Activated CD8-positive, alpha-beta T cell treated with anti-CD3 and anti-CD28 coated beads for 36 hours (primary cell): ENCODE data around the gene WNT9A. TPM values are rescaled to one million over a fixed set of nuclear protein-coding genes. Genes with fewer than 3 reads are reported as not detected.

ENCODE experiments used
- ATAC-seq: fragments of 200-7000 bp; cut with Tn5 transposase; one replicate; pipeline ENCODE4 v1.10.0; 2021; ENCODE audit warnings: mild to moderate bottlenecking, moderate library complexity
- CTCF ChIA-PET: fragments of 350-600 bp; sonication (Branson Sonifier 250); formaldehyde crosslinking; loops from one replicate; lab custom pipeline; 2021; ENCODE audit warnings: antibody characterized with exemption; lab: Charles Lee
- POLR2A ChIA-PET: fragments of 350-600 bp; sonication (Branson Sonifier 250); formaldehyde crosslinking; loops from one replicate; lab custom pipeline; 2021; ENCODE audit warnings: antibody characterized with exemption; lab: Charles Lee
- DNase-seq: peaks from one replicate; pipeline ENCODE4 v3.0.0-alpha.2; 2020
- H3K27ac Mint-ChIP-seq: one replicate; pipeline ENCODE4 v1.8.0; 2021; ENCODE audit warnings: mild to moderate bottlenecking, mixed read lengths
- H3K27me3 Mint-ChIP-seq: one replicate; pipeline ENCODE4 v1.8.0; 2021; ENCODE audit warnings: mixed read lengths
- H3K36me3 Mint-ChIP-seq: one replicate; pipeline ENCODE4 v1.8.0; 2021; ENCODE audit warnings: low read depth, mixed read lengths
- H3K4me1 Mint-ChIP-seq: one replicate; pipeline ENCODE4 v1.8.0; 2021; ENCODE audit warnings: low read depth, mixed read lengths
- H3K4me3 Mint-ChIP-seq: one replicate; pipeline ENCODE4 v1.8.0; 2021; ENCODE audit warnings: mild to moderate bottlenecking, moderate library complexity, mixed read lengths
- H3K9me3 Mint-ChIP-seq: one replicate; pipeline ENCODE4 v1.8.0; 2021; ENCODE audit warnings: mixed read lengths
- intact Hi-C: fragments of 100-400 bp; cut with micrococcal nuclease; formaldehyde crosslinking; loops from one replicate; pipeline ENCODE4 v1.10.0; 2022
- total RNA-seq, 2 experiments: library from RNA; stranded (reverse); gene quantifications; one replicate each; pipeline ENCODE4 v1.2.3, GENCODE V29; 2021
- TF ChIP-seq, protein P1 (sequence below): fragments of 200-600 bp; IDR thresholded peaks from one replicate; pipeline ENCODE4 v1.8.0; 2022; ENCODE audit warnings: antibody characterized with exemption, mild to moderate bottlenecking

The WNT9A gene
- total RNA-seq, 2 experiments from 2014 or later: not detected

DNA sequence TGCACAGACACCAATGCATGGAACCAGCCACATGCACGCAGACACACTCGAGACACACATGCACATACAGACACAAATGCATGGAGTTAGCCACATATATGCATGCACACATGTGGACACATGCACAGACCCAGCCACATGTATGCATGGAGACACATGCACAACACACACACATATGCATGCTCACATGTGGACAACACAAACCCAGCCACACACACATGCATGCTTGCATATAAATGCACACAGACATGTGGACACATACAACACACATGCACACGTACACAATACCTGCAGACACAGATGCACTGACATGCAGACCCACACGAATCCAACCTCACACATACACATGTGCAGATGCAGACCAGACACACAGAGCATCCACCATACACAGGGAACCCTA is 31.1 kb downstream of the WNT9A start:
- Mint-ChIP-seq H3K4me3 (no peak overlapping the region), H3K27me3 (no peaks in the 10 kb centered on the region), H3K4me1 (no peaks in the 10 kb centered on the region), H3K36me3 (no peaks in the 10 kb centered on the region), H3K27ac (no peak overlapping the region), H3K9me3 (no peaks in the 10 kb centered on the region)
- TF ChIP-seq, protein P1, sequence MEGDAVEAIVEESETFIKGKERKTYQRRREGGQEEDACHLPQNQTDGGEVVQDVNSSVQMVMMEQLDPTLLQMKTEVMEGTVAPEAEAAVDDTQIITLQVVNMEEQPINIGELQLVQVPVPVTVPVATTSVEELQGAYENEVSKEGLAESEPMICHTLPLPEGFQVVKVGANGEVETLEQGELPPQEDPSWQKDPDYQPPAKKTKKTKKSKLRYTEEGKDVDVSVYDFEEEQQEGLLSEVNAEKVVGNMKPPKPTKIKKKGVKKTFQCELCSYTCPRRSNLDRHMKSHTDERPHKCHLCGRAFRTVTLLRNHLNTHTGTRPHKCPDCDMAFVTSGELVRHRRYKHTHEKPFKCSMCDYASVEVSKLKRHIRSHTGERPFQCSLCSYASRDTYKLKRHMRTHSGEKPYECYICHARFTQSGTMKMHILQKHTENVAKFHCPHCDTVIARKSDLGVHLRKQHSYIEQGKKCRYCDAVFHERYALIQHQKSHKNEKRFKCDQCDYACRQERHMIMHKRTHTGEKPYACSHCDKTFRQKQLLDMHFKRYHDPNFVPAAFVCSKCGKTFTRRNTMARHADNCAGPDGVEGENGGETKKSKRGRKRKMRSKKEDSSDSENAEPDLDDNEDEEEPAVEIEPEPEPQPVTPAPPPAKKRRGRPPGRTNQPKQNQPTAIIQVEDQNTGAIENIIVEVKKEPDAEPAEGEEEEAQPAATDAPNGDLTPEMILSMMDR: no peak
- DNase-seq (no peak), ATAC-seq (no peak)
- CTCF ChIA-PET: no interaction called here
- POLR2A ChIA-PET: no interaction called here
- intact Hi-C loops: no loop called here

- Mint-ChIP-seq H3K9me3 (no peaks in the 10 kb centered on the region), H3K27ac (no peak overlapping the region), H3K4me3 (no peak overlapping the region), H3K36me3 (no peaks in the 10 kb centered on the region), H3K4me1 (no peaks in the 10 kb centered on the region), H3K27me3 (no peaks in the 10 kb centered on the region)
- ChIA-PET CTCF (no interaction called here), POLR2A (no interaction called here)
- intact Hi-C loops: no loop called here
- DNase-seq (no peak), ATAC-seq (no peak)
- TF ChIP-seq, protein P1: no peak
Observed at GRCh38 chr1:227915564-227916553, 31.9 kb downstream of the WNT9A start.

GRCh38 chr1:227914801-227915563 is 32.8 kb downstream of the WNT9A start:
- ChIA-PET CTCF (no interaction called here), POLR2A (no interaction called here)
- Mint-ChIP-seq H3K9me3 (no peaks in the 10 kb centered on the region), H3K4me1 (no peaks in the 10 kb centered on the region), H3K4me3 (no peak overlapping the region), H3K27me3 (no peaks in the 10 kb centered on the region), H3K36me3 (no peaks in the 10 kb centered on the region), H3K27ac (no peak overlapping the region)
- DNase-seq: no peak
- TF ChIP-seq, protein P1: no peak
- intact Hi-C loops: no loop called here
- no peak for ATAC-seq

- no peak overlapping the region for H3K27ac Mint-ChIP-seq
- no peak for DNase-seq
- POLR2A ChIA-PET: no interaction called here
- no peaks in the 10 kb centered on the region for H3K36me3 Mint-ChIP-seq
- ATAC-seq: no peak
- TF ChIP-seq, protein P1: no peak
- H3K4me3 Mint-ChIP-seq: no peak overlapping the region
- intact Hi-C loops: no loop called here
- no peaks in the 10 kb centered on the region for H3K9me3 Mint-ChIP-seq
- CTCF ChIA-PET: no interaction called here
- H3K27me3 Mint-ChIP-seq: no peaks in the 10 kb centered on the region
- no peaks in the 10 kb centered on the region for H3K4me1 Mint-ChIP-seq
Observed at GRCh38 chr1:227913764-227914721, 33.7 kb downstream of the WNT9A start.
